GM21360 (cell line): ENCODE data around the gene PARL.
"Not testable (repeated sequence)": the region's sequence is repeated elsewhere in the genome, so short reads cannot be mapped to it uniquely, and the experiment has no call there.

Source experiments
- ATAC-seq: cut with Tn5 transposase; IDR thresholded peaks from one replicate; pipeline ENCODE4 v1.9.1; 2021; ENCODE audit warnings: mild to moderate bottlenecking, moderate library complexity; ENCODE audit not compliant: unreplicated experiment

PARL gene

DNA sequence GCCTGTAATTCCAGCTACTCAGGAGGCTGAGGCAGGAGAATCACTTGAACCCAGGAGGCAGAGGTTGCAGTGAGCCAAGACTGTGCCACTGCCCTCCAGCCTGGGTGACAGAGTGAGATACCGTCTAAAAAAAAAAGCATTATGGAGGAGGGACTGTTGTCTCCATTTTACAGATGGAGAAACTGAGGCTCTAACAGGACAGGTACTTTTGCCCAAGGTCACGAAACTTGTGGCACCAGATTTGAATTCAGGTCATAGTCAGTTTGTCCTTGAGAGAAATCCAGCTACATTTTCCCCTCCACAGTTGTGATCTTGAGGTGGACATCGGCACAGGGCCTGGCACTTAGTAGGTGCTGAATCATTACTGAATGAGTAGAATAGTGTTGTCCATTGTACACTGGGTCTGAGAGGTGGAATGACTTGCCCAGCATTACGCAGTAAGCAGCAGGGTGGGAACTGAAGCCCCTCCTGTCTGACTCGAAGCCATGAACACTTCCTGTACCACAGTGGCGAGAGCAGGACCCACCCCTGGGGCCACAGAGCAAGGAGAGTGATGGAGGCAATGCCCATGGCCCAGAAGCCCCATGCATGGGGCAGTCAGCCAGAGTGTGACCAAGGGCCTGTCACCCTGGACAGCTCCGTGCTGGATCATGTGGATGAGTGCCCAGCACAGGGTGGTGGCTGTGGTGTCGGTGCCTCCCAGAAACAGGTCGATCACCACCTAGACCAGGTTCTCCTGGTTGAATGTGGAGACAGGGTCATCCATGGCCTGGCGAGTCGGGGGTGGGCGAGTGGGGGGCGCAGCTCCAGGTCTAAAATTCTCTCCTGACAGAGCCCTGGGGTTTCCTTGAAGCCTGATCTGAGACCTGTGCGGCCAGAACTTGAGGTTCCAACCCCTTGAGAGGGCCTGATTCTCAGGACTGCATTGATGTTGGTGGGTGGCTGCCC lies 20.4 kb upstream of the PARL start:
- no peak for ATAC-seq

DNA sequence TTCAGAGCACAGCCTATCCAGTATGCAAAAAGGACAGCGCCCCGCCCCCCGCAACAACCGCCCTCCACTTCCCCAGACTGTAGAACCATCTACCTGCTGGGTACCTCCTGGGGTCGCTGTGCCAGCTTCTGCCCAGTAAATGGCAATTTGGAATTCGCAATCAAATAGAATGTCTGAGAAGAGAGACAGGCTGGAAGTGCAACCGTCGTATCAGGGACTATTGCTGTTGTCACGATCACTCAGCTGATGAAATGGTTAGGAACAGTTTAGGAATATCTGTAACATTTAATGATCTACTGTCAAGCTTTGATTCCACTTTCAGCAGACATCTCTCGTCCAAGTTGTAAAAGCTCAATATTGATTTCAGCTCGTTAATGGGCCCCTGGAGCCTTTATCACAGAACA lies 13.3 kb upstream of the PARL start:
- no peak for ATAC-seq

DNA sequence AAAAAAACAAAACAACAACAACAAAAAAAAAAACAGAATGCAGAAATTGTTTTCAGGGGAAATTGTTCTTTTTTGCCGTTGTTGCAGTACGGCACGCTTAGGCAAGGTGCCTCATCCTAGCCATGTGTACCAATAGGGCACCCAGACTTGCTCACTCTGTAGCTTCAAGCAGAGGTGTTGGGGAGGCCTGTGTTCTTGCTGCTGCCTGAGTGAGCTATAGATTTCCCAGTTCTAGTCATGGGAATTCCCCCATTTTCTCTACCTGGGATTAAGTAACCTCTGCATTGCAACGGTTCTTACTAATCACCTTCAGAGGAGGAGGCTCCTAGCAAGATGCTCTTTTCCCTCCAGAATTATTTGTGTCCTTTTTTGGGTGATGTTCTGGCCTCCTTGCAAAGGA lies 12.9 kb upstream of the PARL start:
- no peak for ATAC-seq

DNA sequence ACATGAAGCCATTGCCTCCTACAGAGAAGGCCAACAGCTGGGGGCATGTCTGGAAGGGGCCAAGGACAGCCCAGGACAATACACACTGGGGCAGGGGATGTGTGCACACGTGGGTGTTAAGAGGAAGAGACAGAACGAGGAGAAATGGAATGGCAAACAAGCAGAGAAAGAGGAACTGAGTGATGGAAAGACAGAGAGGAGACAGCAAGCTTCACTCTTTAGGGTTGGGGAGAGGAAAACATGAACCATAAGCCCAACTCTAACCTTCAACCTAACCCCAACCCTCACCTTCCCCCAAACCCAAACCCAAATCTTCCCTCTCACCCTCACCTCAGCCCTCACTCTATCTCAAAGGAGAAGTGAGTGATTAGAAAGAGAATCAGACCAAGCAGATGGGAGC lies 11.9 kb upstream of the PARL start:
- no peak for ATAC-seq

DNA sequence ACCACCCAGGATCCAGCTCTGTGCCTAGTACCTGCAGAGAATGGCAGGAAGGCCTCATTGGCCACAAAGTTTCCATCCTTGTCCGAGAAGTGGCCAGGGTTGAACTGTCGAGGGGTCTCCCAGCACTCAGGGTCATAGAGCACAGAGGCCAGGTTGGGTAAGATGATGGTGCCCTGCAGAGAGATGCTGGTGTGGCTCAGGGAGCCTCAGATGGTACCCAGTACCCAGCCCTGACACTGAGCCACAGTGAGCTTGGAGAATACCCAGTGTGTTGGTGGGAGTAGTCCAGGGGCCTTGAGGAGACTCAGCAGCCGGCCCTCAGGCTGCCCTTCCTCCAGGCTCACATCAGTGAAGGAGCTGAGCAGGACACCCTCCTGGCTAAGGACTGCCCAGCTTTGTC lies 11.5 kb upstream of the PARL start:
- no peak for ATAC-seq

DNA sequence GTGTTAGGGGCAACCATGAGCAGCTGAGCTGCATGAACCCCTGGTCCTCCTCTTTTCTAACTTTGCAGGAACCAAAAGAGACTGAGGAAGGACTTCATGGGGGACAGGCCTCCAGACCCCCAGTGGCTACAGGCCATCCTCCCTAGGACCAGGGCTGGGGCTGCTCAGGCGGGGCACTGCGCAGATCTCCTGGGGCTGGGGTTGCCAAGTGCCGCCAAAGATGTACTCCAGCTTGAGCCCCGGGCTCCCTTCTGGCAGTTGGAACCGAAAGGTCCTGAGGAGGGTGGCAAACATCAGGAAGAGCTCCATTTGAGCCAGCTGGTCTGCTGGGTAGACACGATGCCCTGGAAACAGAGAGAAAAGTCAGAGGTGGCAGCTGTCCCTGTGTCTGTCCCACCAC lies 11.1 kb upstream of the PARL start:
- no peak for ATAC-seq

DNA sequence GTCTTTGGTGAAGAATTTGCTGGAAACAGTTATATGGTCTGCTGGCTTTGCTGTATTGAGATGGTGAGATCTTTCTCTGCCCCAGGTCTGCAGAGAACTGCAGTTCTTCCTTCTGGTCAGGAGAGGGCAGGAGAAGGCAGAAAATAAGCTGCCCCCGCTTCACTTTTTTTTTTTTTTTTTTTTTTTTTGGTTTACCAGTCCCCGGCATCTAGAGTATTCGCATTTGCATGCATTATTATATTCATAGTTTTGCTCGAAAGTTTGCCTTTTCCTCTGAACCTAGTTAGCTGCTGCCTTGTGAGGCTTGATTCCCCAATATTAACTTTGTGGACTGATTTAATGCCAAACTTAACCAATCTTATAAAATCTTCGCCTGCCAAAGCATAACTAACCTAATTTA lies 10.6 kb upstream of the PARL start:
- ATAC-seq = no peak

DNA sequence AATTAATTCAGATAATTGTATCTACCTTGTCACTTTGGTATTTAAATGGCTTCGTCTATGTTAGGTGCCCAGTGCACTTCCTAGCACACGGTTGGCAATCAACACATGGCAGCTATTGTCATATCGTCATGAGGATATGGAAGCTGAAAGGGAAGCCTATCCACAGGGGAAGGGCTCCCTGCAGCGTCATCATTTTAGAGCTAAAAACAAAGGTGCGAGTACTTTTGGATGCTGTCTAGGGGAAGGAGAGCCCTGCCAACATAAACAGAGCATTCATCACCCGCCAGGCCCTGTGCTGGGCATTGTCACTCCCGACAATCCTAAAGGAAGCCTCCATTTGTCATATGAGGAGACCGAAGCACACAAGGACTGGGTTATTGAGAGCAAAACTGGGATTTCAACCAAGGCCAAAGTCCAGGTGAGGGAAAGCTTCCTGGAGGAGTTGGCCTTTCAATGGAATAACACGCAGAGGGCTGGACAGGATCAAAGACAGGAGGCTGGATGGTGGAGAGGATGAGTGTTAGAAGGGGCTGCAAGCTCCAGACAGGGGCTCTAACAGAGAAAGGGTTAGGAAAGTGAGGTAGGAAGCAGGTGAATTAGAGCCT lies 8.0 kb upstream of the PARL start:
- no peak for ATAC-seq

DNA sequence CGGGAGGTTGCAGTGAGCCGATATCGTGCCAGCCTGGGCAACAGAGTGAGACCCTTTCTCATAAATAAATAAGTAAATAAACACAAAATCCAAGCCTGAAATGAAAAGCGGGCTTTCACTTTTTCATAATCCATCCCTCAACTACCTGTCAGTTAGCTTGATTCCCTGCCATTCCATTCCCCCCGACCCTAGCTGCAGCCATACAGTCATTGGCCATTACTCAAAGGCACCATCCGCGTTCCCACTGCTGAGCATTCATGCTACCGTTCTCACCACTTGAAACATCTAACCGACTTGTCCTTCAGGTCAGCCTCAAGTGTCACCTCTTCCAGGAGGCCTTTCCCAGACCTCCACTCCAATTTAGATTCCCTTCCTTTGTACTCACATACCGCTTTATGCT lies 1.1 kb upstream of the PARL start:
- no peak for ATAC-seq

DNA sequence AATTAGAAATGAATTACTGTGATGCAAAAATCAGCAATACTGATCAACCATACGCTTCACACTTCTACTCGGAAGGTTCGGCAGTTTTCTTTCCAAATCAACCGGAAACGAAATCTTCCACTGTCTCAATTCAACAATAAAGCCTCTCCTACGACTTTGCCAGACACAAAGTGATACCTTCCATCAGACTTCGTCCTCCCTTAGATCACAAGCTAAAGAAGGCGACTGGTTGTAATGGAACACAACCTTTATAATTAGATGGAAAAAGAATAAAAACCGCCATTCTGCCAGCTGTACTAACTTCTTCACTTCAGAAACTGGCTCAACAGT lies 618 bp downstream of the PARL start:
- no peak for ATAC-seq

DNA sequence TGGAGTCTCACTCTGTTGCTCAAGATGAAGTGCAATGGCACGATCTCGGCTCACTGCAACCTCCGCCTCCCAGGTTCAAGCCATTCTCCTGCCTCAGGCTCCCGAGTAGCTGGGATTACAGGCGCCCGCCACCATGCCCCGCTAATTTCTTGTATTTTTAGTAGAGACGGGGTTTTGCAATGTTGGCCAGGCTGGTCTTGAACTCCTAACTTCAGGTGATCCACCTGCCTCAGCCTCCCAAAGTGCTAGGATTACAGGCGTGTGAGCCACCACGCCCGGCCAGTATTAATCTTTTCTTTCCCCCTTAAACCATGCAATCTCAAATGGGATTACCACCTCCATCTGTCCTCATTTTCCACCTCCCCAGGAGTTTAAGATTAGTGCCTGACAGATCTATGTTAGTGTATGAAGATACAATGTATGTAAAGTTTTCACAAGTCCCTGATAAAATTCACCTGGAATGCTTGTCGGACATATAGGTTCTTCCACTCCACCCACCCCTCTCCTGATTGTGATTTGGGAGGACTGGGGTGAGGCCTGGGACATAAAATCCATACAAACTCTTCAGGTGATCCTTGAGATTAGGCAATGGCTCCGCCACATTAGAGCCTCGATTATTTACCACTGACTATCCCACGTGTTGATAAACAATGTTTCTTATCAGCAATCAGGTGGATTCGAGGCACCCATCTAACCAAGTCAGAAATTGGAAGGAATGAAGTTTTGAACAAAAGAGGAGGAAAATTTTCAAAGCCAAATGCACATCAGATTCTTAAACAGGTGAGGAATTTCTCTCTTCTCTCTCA lies 1.2 kb downstream of the PARL start:
- no peak for ATAC-seq

DNA sequence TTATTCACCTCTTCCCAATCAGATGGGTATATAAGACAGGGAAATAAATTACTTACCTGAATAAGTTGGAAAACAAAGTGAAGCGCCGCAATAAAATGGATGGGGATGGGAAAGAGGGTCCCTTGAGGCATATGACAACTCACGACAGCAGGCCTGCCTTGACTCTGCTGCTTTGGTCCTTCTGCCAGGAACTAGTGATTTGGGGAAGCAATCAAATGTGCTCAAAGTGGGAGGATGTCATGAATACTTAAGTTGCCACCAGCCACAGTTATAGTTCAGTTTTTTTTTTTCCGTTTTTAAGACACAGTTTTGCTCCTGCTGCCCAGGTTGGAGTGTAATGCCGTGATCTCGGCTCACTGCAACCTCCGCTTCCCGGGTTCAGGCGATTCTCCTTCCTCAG lies 4.6 kb downstream of the PARL start:
- ATAC-seq = no peak

DNA sequence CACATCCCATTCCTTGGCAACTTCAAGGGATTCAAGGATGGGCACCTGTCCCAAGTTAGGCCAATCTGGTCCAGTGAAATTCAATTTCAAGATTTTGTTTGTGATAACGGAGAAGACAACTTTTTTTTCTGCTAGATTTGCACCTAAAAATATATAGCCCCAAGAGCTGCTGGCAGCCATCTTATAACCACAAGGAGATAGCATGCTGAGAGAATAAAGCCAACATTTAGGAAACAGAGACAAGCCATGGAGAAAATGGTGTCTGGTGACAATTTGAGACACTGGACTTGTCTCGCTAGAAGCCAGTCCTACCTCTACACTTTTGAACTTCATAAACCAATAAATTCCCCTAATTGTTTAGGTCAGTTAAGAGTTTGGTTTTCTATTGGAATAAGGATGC lies 5.4 kb downstream of the PARL start:
- ATAC-seq = no peak

DNA sequence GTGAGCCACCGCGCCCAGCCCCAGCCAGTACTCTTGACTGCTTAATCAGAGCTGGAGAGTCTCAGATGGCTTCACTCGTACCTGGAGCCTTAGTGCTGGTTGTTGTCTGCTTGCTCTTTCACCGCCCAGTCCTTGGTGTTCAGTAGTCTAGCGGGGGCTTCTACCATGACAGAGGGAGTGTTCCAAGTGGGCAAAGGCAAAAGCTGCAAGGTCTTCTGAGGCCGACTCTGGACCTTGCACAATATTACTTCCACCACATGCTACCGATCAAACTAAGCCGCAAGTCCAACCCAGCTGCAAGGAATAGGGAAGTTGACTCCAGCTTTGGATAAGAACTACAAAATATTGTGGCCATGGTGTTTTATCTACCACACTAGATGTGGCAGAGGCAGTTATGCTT lies 6.6 kb downstream of the PARL start:
- ATAC-seq = no peak

DNA sequence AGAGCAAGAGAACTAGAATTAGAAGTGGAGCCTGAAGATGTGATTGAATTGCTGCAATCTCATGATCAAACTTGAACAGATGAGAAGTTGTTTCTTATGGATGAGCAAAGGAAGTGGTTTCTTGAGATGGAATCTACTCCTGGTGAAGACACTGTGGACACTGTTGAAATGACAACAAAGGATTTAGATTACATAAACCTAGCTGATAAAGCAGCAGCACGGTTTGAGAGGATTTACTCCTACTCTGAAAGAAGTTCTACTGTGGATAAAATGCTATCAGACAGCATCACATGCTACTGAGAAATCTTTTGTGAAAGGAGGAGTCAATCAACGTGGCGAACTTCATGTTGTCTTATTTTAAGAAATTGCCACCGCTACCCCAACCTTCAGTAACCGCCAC lies 7.5 kb downstream of the PARL start:
- not testable (repeated sequence) for ATAC-seq

DNA sequence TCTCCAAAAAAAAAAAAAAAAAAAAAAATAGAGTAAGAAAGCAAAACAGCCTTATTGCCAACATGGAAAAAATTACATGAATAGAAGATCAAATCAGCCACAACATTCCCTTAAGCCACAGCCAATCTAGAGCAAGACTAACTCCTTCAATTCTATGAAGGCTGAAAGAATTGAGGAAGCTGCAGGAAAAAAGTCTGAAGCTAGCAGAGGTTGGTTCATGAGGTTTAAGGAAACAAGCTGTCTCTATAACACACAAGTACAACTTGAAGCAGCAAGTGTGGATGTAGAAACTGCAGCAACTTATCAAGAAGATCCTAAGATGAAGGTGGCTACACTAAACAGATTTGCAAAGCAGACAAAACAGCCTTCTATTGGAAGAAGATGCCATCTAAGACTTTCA lies 9.3 kb downstream of the PARL start:
- no peak for ATAC-seq

DNA sequence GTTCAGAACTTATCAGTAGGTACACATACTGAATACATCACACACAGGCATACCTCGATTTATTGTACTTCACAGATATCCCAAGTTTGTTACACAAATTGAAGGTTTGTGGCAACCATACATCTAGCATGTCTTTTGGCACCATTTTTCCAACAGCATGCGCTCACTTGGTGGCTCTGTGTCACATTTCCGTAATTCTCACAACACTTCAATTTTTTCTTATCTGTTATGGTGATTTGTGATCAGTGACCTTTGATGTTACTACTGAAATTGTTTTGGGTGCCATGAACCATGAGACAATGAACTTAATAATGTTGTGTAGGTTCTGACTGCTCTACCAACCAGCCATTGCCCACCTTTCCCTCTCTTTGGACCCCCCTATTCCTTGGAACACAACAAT lies 10.8 kb downstream of the PARL start:
- ATAC-seq = no peak

DNA sequence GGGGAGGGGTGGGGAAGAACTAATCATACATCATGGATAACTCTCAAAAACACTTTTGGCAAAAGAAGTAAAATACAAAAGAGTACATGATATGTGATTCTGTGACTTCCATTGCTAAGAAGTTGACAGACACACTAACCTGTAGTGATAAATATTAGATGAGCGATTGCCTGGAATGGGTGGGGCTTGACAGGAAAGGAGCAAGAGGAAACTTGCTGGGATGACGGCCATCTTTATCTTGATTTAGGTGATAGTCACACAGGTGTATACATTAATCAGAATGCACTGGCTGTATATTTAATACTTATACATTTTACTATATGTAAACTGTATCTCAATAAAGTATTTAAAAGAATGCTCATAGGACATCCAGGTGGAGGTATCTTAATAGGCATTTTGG lies 13.1 kb downstream of the PARL start:
- no peak for ATAC-seq

DNA sequence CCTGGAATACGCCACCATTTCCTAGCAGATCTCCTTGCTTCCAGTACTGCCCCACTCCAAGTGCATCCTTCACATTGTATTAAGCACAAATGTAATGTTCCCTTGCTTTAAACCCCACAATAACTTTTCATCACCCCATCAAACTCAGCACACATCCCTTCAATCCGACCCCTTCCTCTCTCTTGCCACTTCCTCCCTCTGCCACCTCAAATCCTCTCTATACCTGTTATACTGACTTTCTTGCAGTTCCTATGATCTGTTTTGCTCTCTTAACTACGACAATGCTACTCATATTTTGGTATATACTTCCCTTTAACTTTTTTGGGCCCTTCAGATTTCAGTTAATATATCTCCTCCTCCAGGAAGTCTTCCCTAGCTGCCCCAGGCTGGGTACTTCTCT lies 14.1 kb downstream of the PARL start:
- no peak for ATAC-seq

DNA sequence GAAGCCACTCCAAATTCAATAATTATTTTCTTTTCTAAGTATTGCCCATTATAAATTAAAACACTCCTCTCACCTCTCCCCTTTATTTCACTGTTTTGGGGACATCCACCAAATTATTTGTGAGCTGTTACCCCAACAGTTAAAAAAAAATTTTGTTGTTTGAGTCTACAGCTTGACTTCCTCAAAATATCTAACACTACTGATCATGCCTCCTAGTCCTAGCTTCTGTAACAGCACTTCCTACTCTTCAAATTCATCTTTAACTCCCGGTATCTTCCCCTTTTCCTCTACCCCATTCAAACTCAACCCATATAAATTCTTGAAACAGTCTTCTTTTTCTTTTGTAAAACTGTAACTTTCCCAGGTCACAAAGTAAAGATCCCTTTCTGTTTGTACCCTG lies 15.9 kb downstream of the PARL start:
- no peak for ATAC-seq

DNA sequence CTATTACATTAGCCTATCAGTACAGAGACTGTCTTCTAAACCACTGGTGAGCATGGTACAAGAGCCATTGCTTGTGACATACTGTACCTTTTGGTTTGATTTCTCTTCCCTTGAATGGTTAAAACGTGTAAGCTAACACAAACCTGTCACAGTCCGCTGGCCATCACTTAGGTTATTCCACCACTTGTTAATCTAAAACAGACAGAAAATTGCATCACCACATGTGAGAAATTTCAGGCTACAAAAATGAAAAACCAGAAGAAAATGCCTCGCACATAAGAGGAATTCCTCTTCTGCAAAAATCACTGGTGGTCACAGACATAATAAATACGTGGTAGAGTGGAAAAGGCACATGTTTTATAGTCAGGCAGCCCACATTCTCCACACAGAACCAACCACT lies 22.1 kb downstream of the PARL start:
- ATAC-seq = no peak

DNA sequence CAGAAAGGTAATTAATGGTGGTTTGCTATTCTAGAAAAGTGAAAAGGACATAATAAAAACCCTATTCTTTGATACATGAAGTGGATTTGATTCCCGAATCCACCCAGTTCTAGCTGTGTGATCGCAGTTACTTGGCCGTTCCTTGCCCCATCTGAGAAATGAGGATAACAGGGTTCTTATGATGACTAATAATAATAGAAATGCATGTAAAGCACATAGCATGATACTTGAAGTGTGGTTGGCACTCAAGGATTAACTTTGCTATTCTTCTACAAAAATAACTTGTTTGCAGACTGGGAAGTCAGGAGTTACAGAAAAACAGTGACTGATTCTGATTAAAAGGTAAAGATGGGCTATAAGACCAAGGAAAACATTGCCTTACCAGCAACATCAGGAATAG lies 26.8 kb downstream of the PARL start:
- no peak for ATAC-seq
